Measurements from ENCODE around the gene SLFNL1. TPM values are rescaled to one million over a fixed set of nuclear protein-coding genes. Genes with fewer than 3 reads are reported as not detected.

The SLFNL1 gene
- total and polyA plus RNA-seq, 2 experiments from 2014 or later = 0.14 to 0.29 TPM

DNA sequence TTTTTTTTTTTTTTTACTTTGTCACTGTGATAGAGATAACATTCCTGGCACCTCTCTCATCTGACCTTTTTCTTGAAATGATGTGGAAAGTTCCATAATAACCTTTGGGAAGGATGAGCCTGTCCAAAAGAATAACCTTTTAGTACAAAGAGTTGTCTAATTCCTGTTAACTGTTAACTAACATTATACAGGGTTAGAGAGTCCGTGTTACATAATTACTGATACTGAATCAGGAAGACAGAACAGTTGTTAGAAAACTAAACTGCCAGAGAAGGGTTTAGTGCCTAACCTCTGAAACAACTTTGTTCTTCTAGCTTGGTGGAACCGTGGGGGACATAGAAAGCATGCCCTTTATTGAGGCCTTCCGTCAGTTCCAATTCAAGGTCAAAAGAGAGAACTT, 33.2 kb downstream of the SLFNL1 start:
- Histone ChIP-seq H3K9me2 (ENCODE audit: insufficient read depth) (no peaks in the 10 kb centered on the region), H3K4me2 (no peak overlapping the region), H3K27me3 (ENCODE audit: insufficient read depth) (no peaks in the 10 kb centered on the region), H3K36me3 (ENCODE audit: insufficient read depth) (peaks cover 81% of the 10 kb centered on the region), H3K4me1 (ENCODE audit: insufficient read depth) (no peaks in the 10 kb centered on the region), H3F3A (replicated peaks; ENCODE audit: low read depth) (0 out of 2 replicates have a peak, but pooled peaks cover 4% of the 10 kb centered on the region), H4K20me1 (replicated peaks; ENCODE audit: insufficient read depth) (peaks cover 21% of the 10 kb centered on the region), H3K4me3 (no peak overlapping the region), H2AFZ (no peak overlapping the region), H3K27ac (ENCODE audit: low read depth) (no peak overlapping the region), H3K79me2 (replicated peaks; ENCODE audit: insufficient read depth) (peaks cover 34% of the 10 kb centered on the region)
- Mint-ChIP-seq H3K4me1 (no peaks in the 10 kb centered on the region), H3K9me3 (no peaks in the 10 kb centered on the region; the same call in 2 of the 3 replicates), H3K27ac (no peak overlapping the region), H3K27me3 (ENCODE audit: insufficient read depth, low read depth, poor library complexity) (no peaks in the 10 kb centered on the region), H3K4me3 (no peak overlapping the region), H3K36me3 (ENCODE audit: low read depth) (peaks cover 100% of the 10 kb centered on the region)
- DNase-seq (ENCODE audit: low spot score) (no peak), ATAC-seq (no peak)
- no peak for TF ChIP-seq ZNF331 (CRISPR knock-in tag; IDR thresholded peaks at IDR 0.05; ENCODE audit: low read depth)

DNA sequence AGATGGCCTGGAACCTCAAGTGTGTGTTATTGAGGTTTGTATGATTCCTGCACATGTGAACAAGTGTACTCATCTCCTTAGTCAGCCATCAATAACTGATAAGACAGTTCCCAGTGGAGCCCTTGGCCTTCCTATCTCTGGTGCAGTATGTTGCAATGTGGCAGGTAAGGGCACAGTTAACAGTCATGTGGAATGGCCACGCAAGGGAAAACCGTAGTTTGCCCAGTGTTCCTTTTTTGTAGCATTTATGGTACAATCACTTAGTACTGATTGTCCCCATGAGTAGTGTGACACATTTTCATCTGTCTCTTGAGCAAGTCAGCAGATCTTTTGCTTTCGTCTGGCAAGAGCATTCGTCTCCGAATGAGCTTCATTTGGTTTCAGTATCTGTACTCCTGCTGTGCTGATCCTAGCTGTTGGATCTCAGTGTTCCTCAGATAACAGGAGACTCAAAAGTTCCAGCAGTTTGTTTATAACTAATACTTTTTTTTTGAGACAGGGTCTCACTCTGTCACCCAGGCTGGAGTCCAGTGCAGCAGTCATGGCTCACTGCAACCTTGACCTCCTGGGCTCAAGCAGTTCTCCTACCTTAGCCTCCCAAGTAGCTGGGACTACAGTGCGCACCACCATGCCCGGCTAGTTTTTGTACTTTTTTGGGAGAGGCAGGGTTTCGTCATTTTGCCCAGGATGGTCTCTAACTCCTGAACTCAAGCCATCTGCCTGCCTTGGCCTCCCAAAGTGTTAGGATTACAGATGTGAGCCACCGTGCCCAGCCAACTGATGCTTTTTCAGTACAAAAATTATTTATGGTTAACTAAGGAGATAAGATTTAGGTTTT, 33.9 kb downstream of the SLFNL1 start:
- Mint-ChIP-seq H3K27ac (no peak overlapping the region), H3K4me3 (no peak overlapping the region), H3K9me3 (no peaks in the 10 kb centered on the region; the same call in 2 of the 3 replicates), H3K36me3 (ENCODE audit: low read depth) (peaks cover 96% of the 10 kb centered on the region), H3K4me1 (no peaks in the 10 kb centered on the region), H3K27me3 (ENCODE audit: insufficient read depth, low read depth, poor library complexity) (no peaks in the 10 kb centered on the region)
- Histone ChIP-seq H3K4me3 (no peak overlapping the region), H3K36me3 (ENCODE audit: insufficient read depth) (peaks cover 81% of the 10 kb centered on the region), H3K27me3 (ENCODE audit: insufficient read depth) (no peaks in the 10 kb centered on the region), H3K79me2 (replicated peaks; ENCODE audit: insufficient read depth) (peaks cover 38% of the 10 kb centered on the region), H3F3A (replicated peaks; ENCODE audit: low read depth) (0 out of 2 replicates have a peak, but pooled peaks cover 6% of the 10 kb centered on the region), H3K4me1 (ENCODE audit: insufficient read depth) (no peaks in the 10 kb centered on the region; the same call in 1 of the 2 replicates), H3K27ac (ENCODE audit: low read depth) (no peak overlapping the region), H3K9me2 (ENCODE audit: insufficient read depth) (no peaks in the 10 kb centered on the region), H2AFZ (no peak overlapping the region), H3K4me2 (no peak overlapping the region), H4K20me1 (replicated peaks; ENCODE audit: insufficient read depth) (peaks cover 22% of the 10 kb centered on the region)
- DNase-seq (ENCODE audit: low spot score) (no peak), ATAC-seq (no peak)
- no peak for TF ChIP-seq ZNF114 (CRISPR knock-in tag; IDR thresholded peaks at IDR 0.05)
- no peak for TF ChIP-seq ZNF331 (CRISPR knock-in tag; IDR thresholded peaks at IDR 0.05; ENCODE audit: low read depth)
- TF ChIP-seq REST (IDR thresholded peaks at IDR 0.05; ENCODE audit: unreplicated experiment) = no peak
- TF ChIP-seq EZH2 (IDR thresholded peaks at IDR 0.05; ENCODE audit: low read depth, unreplicated experiment) = no peak
- no peak for TF ChIP-seq CTCF (conservative IDR thresholded peaks at IDR 0.05; ENCODE audit: low read depth in 2 of 2)
- no peak for TF ChIP-seq POLR2AphosphoS5 (IDR thresholded peaks at IDR 0.05; ENCODE audit: low read depth)
- TF ChIP-seq ZNF462 (CRISPR knock-in tag; IDR thresholded peaks at IDR 0.05) = no peak
- TF ChIP-seq JUNB (IDR thresholded peaks at IDR 0.05; ENCODE audit: unreplicated experiment) = no peak
- no peak for TF ChIP-seq STAT1 (IDR thresholded peaks at IDR 0.05; ENCODE audit: unreplicated experiment)

Data from GM23338 (cell line).